Natural killer cell (primary cell): ENCODE data around the gene OGFR. TPM values are rescaled to one million over a fixed set of nuclear protein-coding genes. Genes with fewer than 3 reads are reported as not detected.

Experiments
- ATAC-seq, 3 donors: fragments of 150-1000 bp in 2 of 3; fragments of 200-7000 bp in 1 of 3; cut with Tn5 transposase; 1 replicate in 1 of 3; 2 replicates in 2 of 3; pipeline ENCODE4 v1.10.0; 2021; ENCODE audit warnings: mild to moderate bottlenecking in 2 of 3, moderate library complexity in 2 of 3
- DNase-seq, 2 donors: peaks; one replicate each; pipeline versions ENCODE4 v3.0.0 to v3.0.0-alpha.2; 2013 to 2021; ENCODE audit warnings: mixed read lengths in 1 of 2
- H3K27ac ChIP-seq: one replicate; pipeline ENCODE4 v1.5.1; 2013; ENCODE audit warnings: mild to moderate bottlenecking, low read length
- H3K27me3 ChIP-seq: one replicate; pipeline ENCODE4 v1.6.1; 2013; ENCODE audit warnings: low read length; ENCODE audit not compliant: control insufficient read depth, insufficient read depth
- H3K36me3 ChIP-seq: one replicate; pipeline ENCODE4 v1.6.1; 2013; ENCODE audit warnings: low read length; ENCODE audit not compliant: control insufficient read depth, insufficient read depth
- H3K4me1 ChIP-seq: one replicate; pipeline ENCODE4 v1.6.1; 2013; ENCODE audit warnings: low read length; ENCODE audit not compliant: control insufficient read depth, insufficient read depth
- H3K4me3 ChIP-seq: one replicate; pipeline ENCODE4 v1.5.1; 2013; ENCODE audit warnings: low read length
- H3K9me3 ChIP-seq: one replicate; pipeline ENCODE4 v1.6.1; 2013; ENCODE audit warnings: low read length; ENCODE audit not compliant: control insufficient read depth, insufficient read depth
- H3K27ac Mint-ChIP-seq, 2 donors: one replicate each; pipeline ENCODE4 v1.8.0; 2022; ENCODE audit warnings: mild to moderate bottlenecking in 2 of 2, mixed read lengths in 2 of 2, moderate library complexity in 1 of 2
- H3K27me3 Mint-ChIP-seq, 2 donors: one replicate each; pipeline ENCODE4 v1.8.0; 2022; ENCODE audit warnings: low read depth in 2 of 2, mixed read lengths in 2 of 2
- H3K36me3 Mint-ChIP-seq: one replicate; pipeline ENCODE4 v1.8.0; 2022; ENCODE audit warnings: mixed read lengths
- H3K4me1 Mint-ChIP-seq, 2 donors: one replicate each; pipeline ENCODE4 v1.8.0; 2022; ENCODE audit warnings: mixed read lengths in 2 of 2
- H3K4me3 Mint-ChIP-seq: one replicate; pipeline ENCODE4 v1.8.0; 2022; ENCODE audit warnings: mild to moderate bottlenecking, moderate library complexity, mixed read lengths
- H3K9me3 Mint-ChIP-seq, 2 donors: one replicate each; pipeline ENCODE4 v1.8.0; 2022; ENCODE audit warnings: mixed read lengths in 2 of 2
- CTCF ChIP-seq: fragments of 200-600 bp; IDR thresholded peaks from one replicate; pipeline ENCODE4 v1.8.0; 2022; ENCODE audit warnings: antibody characterized with exemption
- WGBS: methylation state at CpG from one replicate; pipeline ENCODE4 v1.1.7; 2013; ENCODE audit warnings: missing lambda C conversion rate; ENCODE audit not compliant: insufficient coverage; 5-methylcytosine and 5-hydroxymethylcytosine counted together
- intact Hi-C: fragments of 100-400 bp; cut with micrococcal nuclease; formaldehyde crosslinking; loops from one replicate; pipeline ENCODE4 v1.14.2; 2022
- total RNA-seq, 4 donors: library from RNA; stranded (reverse); fragments of 120-200 nt in 1 of 4; gene quantifications; one replicate each; pipeline versions ENCODE4 v1.2.3 to v1.2.4, GENCODE V29; 2013 to 2022

OGFR gene
- total RNA-seq, 3 donors from 2014 or later (not counting 1 experiment from before 2014, with no cell fraction given) = 71.0 to 84.0 (median 83.0) TPM

DNA sequence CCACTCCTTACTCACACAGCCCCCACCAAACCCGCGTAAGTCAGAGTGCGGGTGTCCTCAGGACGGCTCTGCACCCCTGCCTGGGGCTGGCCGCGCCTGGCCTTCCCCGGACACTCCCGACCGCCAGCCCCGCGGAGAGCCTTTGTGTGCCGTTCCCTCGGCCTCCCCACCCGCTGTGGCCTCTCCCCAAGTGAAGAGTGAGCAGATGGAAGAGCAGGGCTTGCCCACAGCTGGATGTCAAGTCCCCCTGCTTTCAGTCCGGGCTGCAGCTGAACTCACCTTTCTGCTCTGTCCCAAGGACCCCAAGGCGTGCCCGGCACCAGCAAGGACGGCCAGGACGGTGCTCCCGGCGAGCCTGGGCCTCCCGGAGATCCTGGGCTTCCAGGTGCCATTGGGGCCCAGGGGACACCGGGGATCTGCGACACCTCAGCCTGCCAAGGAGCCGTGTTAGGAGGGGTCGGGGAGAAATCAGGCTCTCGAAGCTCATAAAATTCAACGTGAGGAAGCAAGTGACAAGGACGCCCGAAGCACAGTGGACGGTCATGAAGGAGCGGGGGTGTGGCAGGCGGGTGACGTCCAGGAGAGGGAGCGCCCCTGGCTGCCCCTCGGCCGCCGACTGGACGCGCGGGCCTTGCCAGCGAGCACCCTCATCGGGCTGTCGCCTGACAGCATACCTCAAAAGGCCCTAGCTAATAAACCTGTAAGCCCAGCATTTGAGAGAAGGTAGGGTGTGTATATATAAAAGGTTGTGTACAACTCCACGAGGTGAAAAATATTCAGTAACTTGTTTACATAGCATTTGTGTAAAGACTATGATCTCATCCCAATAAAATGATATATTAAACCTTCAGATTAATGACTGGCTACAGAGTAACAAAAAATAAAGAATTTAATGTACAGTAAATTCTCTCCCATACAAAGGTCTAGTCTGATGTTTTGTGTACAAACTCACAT, 35.9 kb downstream of the OGFR start:
- H3K36me3 ChIP-seq = no peaks in the 10 kb centered on the region
- 94% methylated on average over 44 of the region's 45 CpGs for WGBS
- intact Hi-C loops = no loop called here

GRCh38 chr20:62841705-62842212, 37.1 kb downstream of the OGFR start:
- Mint-ChIP-seq H3K36me3 (no peaks in the 10 kb centered on the region), H3K27ac (no peak overlapping the region), H3K4me1 (peaks cover 0 to 10% of the 10 kb centered on the region in 2 donors), H3K9me3 (no peaks in the 10 kb centered on the region), H3K27me3 (no peaks in the 10 kb centered on the region), H3K4me3 (no peak overlapping the region)
- WGBS = 95% methylated on average over 15 of the region's 16 CpGs
- no peaks in the 10 kb centered on the region for H3K9me3 ChIP-seq
- H3K4me1 ChIP-seq = peaks cover 21% of the 10 kb centered on the region
- intact Hi-C loops = no loop called here
- no peaks in the 10 kb centered on the region for H3K36me3 ChIP-seq
- no peak for TF ChIP-seq CTCF
- no peak overlapping the region for H3K27ac ChIP-seq
- DNase-seq (no peak), ATAC-seq (no peak)
- H3K4me3 ChIP-seq = no peak overlapping the region
- H3K27me3 ChIP-seq = no peaks in the 10 kb centered on the region

More for the DNA sequence above, 35.9 kb downstream of the OGFR start:
- DNase-seq (no peak), ATAC-seq (no peak)
- Mint-ChIP-seq H3K27ac (no peak overlapping the region), H3K27me3 (no peaks in the 10 kb centered on the region), H3K36me3 (no peaks in the 10 kb centered on the region), H3K4me3 (no peak overlapping the region), H3K9me3 (no peaks in the 10 kb centered on the region), H3K4me1 (peaks cover 0 to 10% of the 10 kb centered on the region in 2 donors)
- no peak overlapping the region for H3K4me3 ChIP-seq
- H3K27ac ChIP-seq = no peak overlapping the region
- H3K27me3 ChIP-seq = no peaks in the 10 kb centered on the region
- H3K9me3 ChIP-seq = no peaks in the 10 kb centered on the region
- TF ChIP-seq CTCF = no peak
- peaks cover 21% of the 10 kb centered on the region for H3K4me1 ChIP-seq

- H3K9me3 Mint-ChIP-seq = no peaks in the 10 kb centered on the region
- no peak overlapping the region for H3K27ac Mint-ChIP-seq
- H3K27me3 ChIP-seq = no peaks in the 10 kb centered on the region
- ATAC-seq (no peak), DNase-seq (no peak)
- H3K4me3 ChIP-seq = no peak overlapping the region
- WGBS = 95% methylated on average over 10 of the region's 10 CpGs
- H3K4me1 ChIP-seq = peaks cover 4% of the 10 kb centered on the region
- H3K4me3 Mint-ChIP-seq = no peak overlapping the region
- intact Hi-C loops = no loop called here
- H3K36me3 ChIP-seq = no peaks in the 10 kb centered on the region
- H3K36me3 Mint-ChIP-seq = no peaks in the 10 kb centered on the region
- H3K4me1 Mint-ChIP-seq = peaks cover 3 to 4% of the 10 kb centered on the region in 2 donors
- H3K27ac ChIP-seq = no peak overlapping the region
- TF ChIP-seq CTCF = no peak
- H3K27me3 Mint-ChIP-seq = no peaks in the 10 kb centered on the region
- no peaks in the 10 kb centered on the region for H3K9me3 ChIP-seq
Observed at GRCh38 chr20:62843656-62844055, 39.0 kb downstream of the OGFR start.
